Measurements from ENCODE around the gene CCL27. TPM values are rescaled to one million over a fixed set of nuclear protein-coding genes. Genes with fewer than 3 reads are reported as not detected.
A peak's percentile ranks its signal among the peaks of the same experiment; 100 is the strongest.

The CCL27 gene
- polyA plus RNA-seq, 6 donors from 2014 or later, result not detected

DNA sequence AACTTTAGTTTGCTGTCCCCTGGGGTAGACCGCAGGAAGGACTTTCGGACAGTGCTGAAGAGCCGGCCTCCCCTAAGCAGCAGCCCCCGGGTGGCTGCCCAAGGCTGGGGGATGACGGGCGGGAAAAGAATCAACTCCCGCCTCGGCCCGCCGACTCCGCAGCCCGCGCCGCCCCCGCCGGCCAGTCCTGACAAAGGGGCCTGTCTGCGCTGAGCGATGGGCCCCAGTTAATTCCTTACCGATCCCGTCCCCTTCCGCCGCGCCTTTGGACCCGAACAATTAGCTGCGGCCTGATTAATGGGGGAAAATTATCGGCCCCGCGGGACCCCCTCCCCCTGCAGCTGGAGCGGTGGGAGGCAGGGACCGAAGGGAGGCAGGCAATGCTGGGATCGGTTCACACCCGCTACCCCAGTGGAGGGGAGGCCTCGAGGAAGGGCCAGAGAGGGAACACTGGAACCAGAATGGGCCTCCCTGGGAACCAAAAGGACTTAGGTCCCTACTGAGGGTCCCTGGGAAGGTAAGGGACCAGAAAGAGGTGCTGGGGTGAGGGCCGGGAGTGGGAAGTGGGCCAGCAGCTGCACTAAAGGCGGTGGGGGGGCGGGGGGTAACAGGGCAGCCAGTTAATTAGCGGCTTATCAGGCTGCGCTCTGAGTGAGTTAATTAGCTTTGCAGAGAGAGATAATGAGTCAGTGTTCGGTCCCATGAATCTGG lies 37.8 kb downstream of the CCL27 start:
- Mint-ChIP-seq H3K27ac (no peak overlapping the region), H3K36me3 (peaks cover 0 to 22% of the 10 kb centered on the region in 2 donors), H3K4me1 (peaks cover 32 to 45% (median 43%) of the 10 kb centered on the region in 3 donors), H3K9me3 (peaks cover 0 to 7% (median 0%) of the 10 kb centered on the region in 7 donors), H3K4me3 (peak overlapping the region in 1 of 8 donors; percentile 61), H3K27me3 (peaks cover 48 to 80% (median 72%) of the 10 kb centered on the region in 3 donors)
- ATAC-seq (ENCODE audit: low read depth in 2 of 2) (no peak), DNase-seq (no peak)

DNA sequence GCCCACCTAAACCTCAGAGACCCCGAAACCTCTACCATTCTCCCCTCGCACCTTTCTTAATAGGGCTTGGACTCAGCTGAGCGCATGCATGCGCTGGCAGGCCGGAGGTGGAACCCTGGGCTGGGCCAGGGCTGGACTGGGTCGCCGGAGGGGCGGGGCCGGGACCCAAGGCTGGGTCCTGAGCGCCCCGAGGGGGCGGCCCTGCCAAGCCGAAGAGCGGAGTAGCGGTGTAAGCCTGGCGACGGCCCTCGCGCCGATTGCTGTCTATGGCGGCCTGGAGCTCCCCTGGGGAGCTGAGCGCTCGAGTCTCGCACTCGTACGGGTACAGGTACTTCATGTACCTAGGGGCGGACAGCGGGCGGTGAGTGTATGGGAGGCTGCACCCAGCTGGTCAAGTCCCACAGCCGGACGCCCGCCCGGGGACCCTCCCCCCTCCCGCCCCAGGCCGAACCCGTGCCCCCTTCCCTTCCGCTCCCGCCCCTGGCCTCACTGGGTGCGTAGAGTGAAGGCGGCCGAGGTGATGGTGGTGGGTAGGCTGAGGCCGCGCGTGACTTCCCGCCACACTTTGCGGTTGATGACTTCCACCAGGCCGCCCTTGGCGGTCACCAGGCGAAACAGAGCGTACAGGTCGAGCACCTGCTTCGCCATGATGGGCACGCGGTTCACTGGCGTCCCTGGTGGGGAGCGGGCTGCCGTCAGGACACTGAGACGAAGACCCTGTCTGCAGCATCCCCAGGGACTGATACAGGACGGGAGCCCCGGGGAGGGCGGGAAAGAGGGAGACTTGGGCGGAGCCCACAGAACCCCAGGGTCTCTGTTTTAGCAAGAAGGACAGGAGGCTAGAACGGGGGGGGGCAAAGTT lies 38.9 kb downstream of the CCL27 start:
- DNase-seq (peak; percentile 46), ATAC-seq (ENCODE audit: low read depth in 2 of 2) (peak; percentile 15 to 19)
- H3K4me3 Mint-ChIP-seq, result peak overlapping the region; percentile 30 to 76 (median 58)
- H3K27me3 Mint-ChIP-seq, result peaks cover 41 to 73% (median 61%) of the 10 kb centered on the region in 3 donors
- H3K9me3 Mint-ChIP-seq, result peaks cover 0 to 7% (median 0%) of the 10 kb centered on the region in 7 donors
- H3K36me3 Mint-ChIP-seq, result peaks cover 0 to 19% of the 10 kb centered on the region in 2 donors
- peaks cover 35 to 47% (median 45%) of the 10 kb centered on the region in 3 donors for H3K4me1 Mint-ChIP-seq
- H3K27ac Mint-ChIP-seq, result peak overlapping the region in 2 of 6 donors; percentile 43 to 90

DNA sequence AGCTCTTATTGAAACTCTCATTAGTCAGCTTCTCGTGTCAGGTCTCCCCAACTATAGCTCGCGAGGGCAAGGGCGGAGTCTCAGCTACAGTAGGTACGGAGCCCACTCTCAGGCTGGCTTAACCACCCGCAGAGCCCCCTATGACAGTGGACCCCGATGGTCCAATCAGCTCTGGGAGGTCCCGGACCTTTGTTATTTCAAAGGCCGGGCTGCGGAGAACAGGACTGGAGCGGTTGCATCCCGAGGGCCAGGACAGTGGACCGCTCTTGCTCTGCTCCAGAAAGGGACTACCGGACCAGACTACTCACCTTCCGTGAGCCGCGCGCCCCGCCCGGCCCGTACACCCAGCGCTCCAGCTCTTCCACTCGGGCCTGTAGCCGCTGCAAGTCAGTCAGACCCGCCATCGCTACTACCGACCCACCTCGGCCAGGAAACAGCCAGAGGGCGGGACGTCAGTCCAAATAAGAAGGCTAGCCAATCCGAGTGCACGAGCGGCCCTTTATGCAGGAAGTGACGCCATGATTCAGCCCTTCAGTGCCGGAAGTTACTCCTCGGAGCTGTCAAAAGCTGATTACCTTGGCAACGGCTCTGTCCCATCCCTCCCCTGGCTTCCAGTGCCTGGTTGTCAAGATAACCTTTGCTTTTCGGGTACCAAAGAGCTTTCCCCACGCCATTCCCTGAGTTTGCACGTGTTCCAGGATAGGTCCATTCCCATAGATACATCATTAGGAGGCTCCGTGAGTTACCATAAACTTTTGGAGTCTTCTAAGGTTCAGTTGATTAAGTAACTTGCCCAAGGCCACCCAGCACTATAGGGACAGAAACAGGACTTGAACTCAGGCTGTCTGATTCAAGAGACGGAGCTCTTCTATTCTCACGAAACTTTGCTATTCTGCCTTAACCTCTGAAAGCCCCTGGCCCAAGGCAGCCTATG lies 42.1 kb downstream of the CCL27 start, which contains the start of gene DCTN3:
Gene DCTN3, minus strand, starts transcription at position 435 of the 934 bp plus-strand sequence. Its CDS starts 31 bp downstream, at position 404.
- Mint-ChIP-seq H3K4me1 (peaks cover 31 to 45% (median 36%) of the 10 kb centered on the region in 3 donors), H3K27me3 (peaks cover 27 to 40% (median 33%) of the 10 kb centered on the region in 3 donors), H3K27ac (peak within 1 kb of the TSS; percentile 48 to 92 (median 88)), H3K4me3 (peak within 1 kb of the TSS; percentile 94 to 99 (median 96)), H3K36me3 (peaks cover 18 to 25% of the 10 kb centered on the region in 2 donors), H3K9me3 (peaks cover 0 to 7% (median 0%) of the 10 kb centered on the region in 7 donors)
- peak; percentile 97 to 98 for ATAC-seq (ENCODE audit: low read depth in 2 of 2)
- DNase-seq, result peak; percentile 90

DNA sequence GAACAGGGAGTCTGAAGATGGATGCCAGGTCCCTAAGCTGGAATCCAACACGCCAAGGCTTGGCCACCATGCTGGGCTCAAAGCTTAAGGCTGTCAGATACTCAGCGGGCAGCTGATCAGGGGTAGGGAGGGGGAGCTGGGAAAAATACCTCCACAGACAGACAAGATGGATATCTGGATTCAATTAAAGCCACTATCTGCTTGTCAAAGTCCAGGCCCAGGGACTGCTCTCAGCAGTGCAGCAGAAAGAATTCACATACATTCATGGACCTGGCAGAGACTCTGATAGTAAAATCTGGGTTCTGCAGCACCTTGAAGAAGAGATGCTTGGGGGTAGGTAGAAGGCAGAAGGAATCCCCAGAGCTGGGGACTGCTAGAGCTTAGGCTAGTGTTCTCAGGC lies 47.3 kb downstream of the CCL27 start:
- H3K9me3 Mint-ChIP-seq, result peaks cover 0 to 2% (median 0%) of the 10 kb centered on the region in 7 donors
- H3K36me3 Mint-ChIP-seq, result peaks cover 13 to 24% of the 10 kb centered on the region in 2 donors
- ATAC-seq (ENCODE audit: low read depth in 2 of 2) (no peak), DNase-seq (no peak)
- no peaks in the 10 kb centered on the region for H3K27me3 Mint-ChIP-seq
- peak overlapping the region in 1 of 8 donors; percentile 11 for H3K4me3 Mint-ChIP-seq
- H3K27ac Mint-ChIP-seq, result no peak overlapping the region
- peaks cover 29 to 44% (median 34%) of the 10 kb centered on the region in 3 donors for H3K4me1 Mint-ChIP-seq

DNA sequence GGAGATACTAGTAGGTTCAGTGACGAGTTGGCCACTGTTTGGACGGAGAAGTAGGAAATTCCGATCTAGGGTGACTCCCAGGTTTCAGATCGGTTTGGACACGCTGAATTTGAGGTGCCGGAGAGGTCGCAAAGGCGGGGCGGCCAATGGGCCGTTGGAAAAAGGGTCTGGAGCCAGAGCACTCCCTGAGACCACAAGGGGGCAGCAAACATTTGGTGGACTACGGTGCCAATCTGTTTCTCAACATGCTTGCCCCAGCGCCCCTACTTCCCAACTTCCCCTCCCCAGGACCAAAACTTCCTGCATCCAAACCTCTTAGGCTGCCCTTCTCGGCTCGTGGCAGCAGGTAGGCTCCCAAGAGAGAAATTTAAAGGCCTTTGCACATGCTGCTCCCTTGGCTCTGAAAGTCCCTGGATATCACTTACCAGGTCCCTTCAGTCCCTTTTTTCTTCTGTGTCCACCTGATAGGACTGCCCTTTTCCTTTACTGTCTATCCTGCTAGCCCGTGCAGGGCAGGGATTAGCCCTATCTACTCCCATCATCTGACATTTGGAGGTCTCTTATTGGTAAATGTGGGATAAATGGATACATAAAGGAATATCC lies 49.6 kb downstream of the CCL27 start:
- H3K9me3 Mint-ChIP-seq, result peaks cover 0 to 2% (median 0%) of the 10 kb centered on the region in 7 donors
- peaks cover 13 to 24% of the 10 kb centered on the region in 2 donors for H3K36me3 Mint-ChIP-seq
- peak; percentile 75 for DNase-seq
- peak overlapping the region in 4 of 6 donors; percentile 64 to 94 (median 81) for H3K27ac Mint-ChIP-seq
- no peaks in the 10 kb centered on the region for H3K27me3 Mint-ChIP-seq
- peak; percentile 55 to 60 for ATAC-seq (ENCODE audit: low read depth in 2 of 2)
- peaks cover 16 to 26% (median 22%) of the 10 kb centered on the region in 3 donors for H3K4me1 Mint-ChIP-seq
- peak overlapping the region; percentile 86 to 96 (median 93) for H3K4me3 Mint-ChIP-seq

Other genes starting within 250 kb of the CCL27 start
- gene FAM219A, start 204.1 kb downstream of the CCL27 start, polyA plus RNA-seq (ENCODE audit: low read depth in 6 of 6), result 1 to 10 TPM in 3 of 6 donors, under 1 TPM in 3; 0.80 to 1.5 (median 1.1) TPM
- not detected for gene DNAI1, start 203.9 kb downstream of the CCL27 start, polyA plus RNA-seq (ENCODE audit: low read depth in 6 of 6)
- not detected for gene ENHO, start 139.7 kb downstream of the CCL27 start, polyA plus RNA-seq (ENCODE audit: low read depth in 6 of 6)
- not detected for gene CNTFR, start 72.9 kb downstream of the CCL27 start, polyA plus RNA-seq (ENCODE audit: low read depth in 6 of 6)
- 10 to 100 TPM; 25.1 to 50.6 (median 43.7) TPM for gene RPP25L, start 50.6 kb downstream of the CCL27 start, polyA plus RNA-seq (ENCODE audit: low read depth in 6 of 6)
- 100 to 1,000 TPM in 3 of 6 donors, 10 to 100 TPM in 3; 83.5 to 118 (median 103) TPM for gene DCTN3, start 42.2 kb downstream of the CCL27 start, polyA plus RNA-seq (ENCODE audit: low read depth in 6 of 6)
- gene ARID3C, start 33.6 kb downstream of the CCL27 start, polyA plus RNA-seq (ENCODE audit: low read depth in 6 of 6), result not detected
- gene SIGMAR1, start 24.9 kb downstream of the CCL27 start, polyA plus RNA-seq (ENCODE audit: low read depth in 6 of 6), result 10 to 100 TPM; 40.1 to 75.8 (median 47.0) TPM
- 10 to 100 TPM; 29.1 to 51.1 (median 36.3) TPM for gene GALT, start 16.0 kb downstream of the CCL27 start, polyA plus RNA-seq (ENCODE audit: low read depth in 6 of 6)
- gene IL11RA, start 10.5 kb downstream of the CCL27 start, polyA plus RNA-seq (ENCODE audit: low read depth in 6 of 6), result 1 to 10 TPM; 2.0 to 7.4 (median 3.0) TPM
- gene CCL19, start 28.6 kb upstream of the CCL27 start, polyA plus RNA-seq (ENCODE audit: low read depth in 6 of 6), result not detected
- not detected for gene CCL21, start 47.5 kb upstream of the CCL27 start, polyA plus RNA-seq (ENCODE audit: low read depth in 6 of 6)

All from naive B cell (primary cell).